HepG2 (cell line): ENCODE measurements around the gene EZH1. TPM values are rescaled to one million over a fixed set of nuclear protein-coding genes. Genes with fewer than 3 reads are reported as not detected.

Experiments
- ARNT2 ChIP-seq: sonication (generic); formaldehyde crosslinking; IDR thresholded peaks from 2 replicates; pipeline ENCODE4 v1.8.0; 2022; ENCODE audit warnings: mild to moderate bottlenecking, low read depth, missing genetic modification reagents, moderate library complexity
- GMEB2 ChIP-seq: IDR thresholded peaks from 2 replicates; pipeline ENCODE4 v1.6.1; 2016; ENCODE audit warnings: missing biosample characterization, missing genetic modification reagents, low read depth
- HIVEP1 ChIP-seq: sonication (generic); formaldehyde crosslinking; IDR thresholded peaks from 2 replicates; pipeline ENCODE4 v1.4.0; 2020; ENCODE audit warnings: mild to moderate bottlenecking, missing genetic modification reagents
- ISL2 ChIP-seq: sonication (generic); formaldehyde crosslinking; IDR thresholded peaks from 2 replicates; pipeline ENCODE4 v1.5.0; 2020; ENCODE audit warnings: missing genetic modification reagents
- KLF16 ChIP-seq, 2 experiments: sonication (generic) in 1 of 2; formaldehyde crosslinking in 1 of 2; IDR thresholded peaks; 2 replicates each; pipeline versions ENCODE4 v1.6.1 to v1.8.0; 2016 to 2023; ENCODE audit warnings: missing genetic modification reagents in 2 of 2, missing compliant biosample characterization in 1 of 2
- NFE2 ChIP-seq: sonication (generic); formaldehyde crosslinking; IDR thresholded peaks from 2 replicates; pipeline ENCODE4 v1.4.0; 2020; ENCODE audit warnings: missing genetic modification reagents
- PRDM4 ChIP-seq: sonication (generic); formaldehyde crosslinking; IDR thresholded peaks from 2 replicates; pipeline ENCODE4 v1.9.0; 2021; ENCODE audit warnings: missing genetic modification reagents, borderline replicate concordance
- SIN3A ChIP-seq: IDR thresholded peaks from 2 replicates; pipeline ENCODE4 v1.6.1; 2011; ENCODE audit warnings: low read depth, mild to moderate bottlenecking, control low read depth, low read length, borderline replicate concordance
- TARDBP ChIP-seq: sonication (generic); formaldehyde crosslinking; IDR thresholded peaks from 2 replicates; pipeline ENCODE4 v1.8.0; 2022; ENCODE audit warnings: mild to moderate bottlenecking, missing genetic modification reagents
- TGIF2 ChIP-seq: IDR thresholded peaks from 2 replicates; pipeline ENCODE4 v1.6.1; 2016; ENCODE audit warnings: control low read depth, missing compliant biosample characterization
- ZNF7 ChIP-seq: IDR thresholded peaks from 2 replicates; pipeline ENCODE4 v1.6.1; 2016; ENCODE audit warnings: missing biosample characterization, missing genetic modification reagents
- ZNF740 ChIP-seq: sonication (generic); formaldehyde crosslinking; IDR thresholded peaks from 2 replicates; pipeline ENCODE4 v1.4.0; 2020; ENCODE audit warnings: missing genetic modification reagents
- ZNF883 ChIP-seq: sonication (generic); formaldehyde crosslinking; IDR thresholded peaks from 2 replicates; pipeline ENCODE4 v1.5.1; 2020; ENCODE audit warnings: mild to moderate bottlenecking, missing genetic modification reagents; ENCODE audit errors: not compliant biosample characterization
- polyA plus RNA-seq, 8 experiments: library from polyadenylated mRNA; depleted of rRNA in 3 of 8; stranded (reverse) in 7 of 8; unstranded in 1 of 8; fragments of >200 nt; fragmentation: Illumina TruSeq in 4 of 8; extraction: Trizol in 4 of 8; gene quantifications; 2 replicates each; pipeline versions ENCODE4 v1.2.1 to v1.2.3, GENCODE V29; 2011 to 2016; ENCODE audit warnings: low read depth in 4 of 8, missing spikeins in 1 of 8, mixed read lengths in 1 of 8; ENCODE audit not compliant: insufficient read depth in 1 of 8
- total RNA-seq, 5 experiments: library from RNA; depleted of rRNA; stranded (reverse); fragments of >200 nt; fragmentation: Illumina TruSeq; extraction: Trizol; gene quantifications; 2 replicates each; pipeline ENCODE4 v1.2.3, GENCODE V29; 2016; ENCODE audit warnings: low read depth in 1 of 5
- TF ChIP-seq, protein P1 (sequence below): sonication (generic); formaldehyde crosslinking; IDR thresholded peaks from 2 replicates; pipeline ENCODE4 v1.4.0; 2020; ENCODE audit warnings: missing genetic modification reagents, mild to moderate bottlenecking, borderline replicate concordance
- TF ChIP-seq, protein P2 (sequence below): IDR thresholded peaks from 2 replicates; pipeline ENCODE4 v1.6.1; 2016; ENCODE audit warnings: missing compliant biosample characterization, missing genetic modification reagents, borderline replicate concordance
- TF ChIP-seq, protein P3 (sequence below): sonication (generic); formaldehyde crosslinking; IDR thresholded peaks from 2 replicates; pipeline ENCODE4 v1.4.0; 2020; ENCODE audit warnings: mild to moderate bottlenecking, missing genetic modification reagents

EZH1 gene
- total and polyA plus RNA-seq, 2 of the 13 experiments (the other 11 are each of a cell fraction or from before 2014, with no cell fraction given) = 11.6 to 24.0 TPM

DNA sequence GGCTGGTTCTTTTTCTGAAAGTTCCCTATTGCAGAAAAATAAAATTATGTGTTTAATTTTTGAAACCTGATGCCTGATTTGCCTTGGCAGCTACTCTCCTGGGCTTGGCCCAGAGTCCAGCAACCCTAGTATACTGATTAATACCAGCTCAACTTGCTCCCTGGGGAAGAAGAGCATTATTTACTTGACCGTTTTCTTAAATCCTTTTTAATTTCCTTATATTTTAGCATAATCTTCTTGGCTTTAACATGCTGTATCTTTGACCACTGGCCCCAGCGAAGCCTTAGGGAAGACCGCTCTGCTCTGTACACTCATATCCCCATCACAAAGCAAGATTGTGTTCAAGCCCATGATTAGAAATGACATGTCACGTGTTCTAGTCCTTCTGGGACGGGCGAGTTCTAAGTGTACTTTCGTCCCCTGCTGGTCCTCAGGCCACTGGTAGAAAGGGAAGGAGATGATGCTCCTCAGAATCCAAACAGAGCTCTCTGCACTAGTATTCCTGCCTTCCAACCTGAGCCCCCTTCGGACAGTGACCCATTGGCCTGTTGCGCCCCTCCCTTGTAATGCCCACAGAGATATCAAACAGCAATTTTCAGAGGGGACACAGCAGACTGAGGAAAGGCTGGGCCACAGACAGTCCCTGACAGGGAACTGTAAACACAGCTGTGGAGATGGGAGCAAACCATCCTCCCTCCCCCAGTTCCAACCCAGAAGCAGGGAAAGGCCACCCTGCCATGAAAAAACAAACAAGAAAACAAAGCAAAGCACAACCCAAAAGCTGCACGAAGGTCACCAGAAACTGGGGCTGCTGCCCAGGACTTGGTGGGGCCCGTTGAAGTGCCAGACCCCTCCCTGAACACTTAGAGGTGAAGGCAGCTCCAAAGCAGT, 4.3 kb upstream of the EZH1 start (continued):
- no peak for TF ChIP-seq ZNF883 (CRISPR knock-in tag)
- TF ChIP-seq, protein P1, sequence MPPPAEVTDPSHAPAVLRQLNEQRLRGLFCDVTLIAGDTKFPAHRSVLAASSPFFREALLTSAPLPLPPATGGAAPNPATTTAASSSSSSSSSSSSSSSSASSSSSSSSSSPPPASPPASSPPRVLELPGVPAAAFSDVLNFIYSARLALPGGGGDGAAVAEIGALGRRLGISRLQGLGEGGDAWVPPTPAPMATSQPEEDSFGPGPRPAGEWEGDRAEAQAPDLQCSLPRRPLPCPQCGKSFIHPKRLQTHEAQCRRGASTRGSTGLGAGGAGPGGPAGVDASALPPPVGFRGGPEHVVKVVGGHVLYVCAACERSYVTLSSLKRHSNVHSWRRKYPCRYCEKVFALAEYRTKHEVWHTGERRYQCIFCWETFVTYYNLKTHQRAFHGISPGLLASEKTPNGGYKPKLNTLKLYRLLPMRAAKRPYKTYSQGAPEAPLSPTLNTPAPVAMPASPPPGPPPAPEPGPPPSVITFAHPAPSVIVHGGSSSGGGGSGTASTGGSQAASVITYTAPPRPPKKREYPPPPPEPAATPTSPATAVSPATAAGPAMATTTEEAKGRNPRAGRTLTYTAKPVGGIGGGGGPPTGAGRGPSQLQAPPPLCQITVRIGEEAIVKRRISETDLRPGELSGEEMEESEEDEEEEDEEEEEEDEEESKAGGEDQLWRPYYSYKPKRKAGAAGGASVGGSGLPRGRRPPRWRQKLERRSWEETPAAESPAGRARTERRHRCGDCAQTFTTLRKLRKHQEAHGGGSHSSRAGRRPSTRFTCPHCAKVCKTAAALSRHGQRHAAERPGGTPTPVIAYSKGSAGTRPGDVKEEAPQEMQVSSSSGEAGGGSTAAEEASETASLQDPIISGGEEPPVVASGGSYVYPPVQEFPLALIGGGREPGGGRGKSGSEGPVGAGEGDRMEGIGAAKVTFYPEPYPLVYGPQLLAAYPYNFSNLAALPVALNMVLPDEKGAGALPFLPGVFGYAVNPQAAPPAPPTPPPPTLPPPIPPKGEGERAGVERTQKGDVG (CRISPR knock-in tag) = no peak
- 0 out of 2 replicates have a peak, but pooled peaks have one; percentile 45 for TF ChIP-seq SIN3A
- TF ChIP-seq ZNF740 (CRISPR knock-in tag) = no peak
- peak; percentile 79 for TF ChIP-seq TGIF2 (CRISPR knock-in tag)
- TF ChIP-seq TARDBP (CRISPR knock-in tag) = no peak
- no peak for TF ChIP-seq ZNF7 (CRISPR knock-in tag)
- no peak for TF ChIP-seq PRDM4 (CRISPR knock-in tag)
- TF ChIP-seq, protein P2, sequence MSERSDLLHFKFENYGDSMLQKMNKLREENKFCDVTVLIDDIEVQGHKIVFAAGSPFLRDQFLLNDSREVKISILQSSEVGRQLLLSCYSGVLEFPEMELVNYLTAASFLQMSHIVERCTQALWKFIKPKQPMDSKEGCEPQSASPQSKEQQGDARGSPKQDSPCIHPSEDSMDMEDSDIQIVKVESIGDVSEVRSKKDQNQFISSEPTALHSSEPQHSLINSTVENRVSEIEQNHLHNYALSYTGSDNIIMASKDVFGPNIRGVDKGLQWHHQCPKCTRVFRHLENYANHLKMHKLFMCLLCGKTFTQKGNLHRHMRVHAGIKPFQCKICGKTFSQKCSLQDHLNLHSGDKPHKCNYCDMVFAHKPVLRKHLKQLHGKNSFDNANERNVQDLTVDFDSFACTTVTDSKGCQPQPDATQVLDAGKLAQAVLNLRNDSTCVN (CRISPR knock-in tag) = no peak
- no peak for TF ChIP-seq ISL2 (CRISPR knock-in tag)
- TF ChIP-seq GMEB2 (CRISPR knock-in tag) = no peak
- TF ChIP-seq KLF16 (CRISPR knock-in tag; IDR thresholded peaks at IDR 0.05) = 0 out of 4 replicates have a peak, but pooled peaks of 1 of the 2 experiments have one; percentile 16
- TF ChIP-seq NFE2 (CRISPR knock-in tag) = no peak
- peak; percentile 58; the same call in 1 of the 2 replicates for TF ChIP-seq HIVEP1 (CRISPR knock-in tag)
- no peak for TF ChIP-seq ARNT2 (CRISPR knock-in tag)
- TF ChIP-seq, protein P3, sequence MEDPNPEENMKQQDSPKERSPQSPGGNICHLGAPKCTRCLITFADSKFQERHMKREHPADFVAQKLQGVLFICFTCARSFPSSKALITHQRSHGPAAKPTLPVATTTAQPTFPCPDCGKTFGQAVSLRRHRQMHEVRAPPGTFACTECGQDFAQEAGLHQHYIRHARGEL (CRISPR knock-in tag) = 0 out of 2 replicates have a peak, but pooled peaks have one; percentile 34
